HG03108 (cell line): ENCODE data around the gene FOXP1.

Source experiments
- ATAC-seq: cut with Tn5 transposase; IDR thresholded peaks from one replicate; pipeline ENCODE4 v1.9.1; 2021; ENCODE audit warnings: moderate library complexity; ENCODE audit not compliant: unreplicated experiment

Gene FOXP1

GRCh38 chr3:71488391-71488809, 95.1 kb downstream of the FOXP1 start:
- no peak for ATAC-seq

GRCh38 chr3:71487418-71487817, 96.1 kb downstream of the FOXP1 start:
- no peak for ATAC-seq

- ATAC-seq: no peak
Observed at GRCh38 chr3:71486831-71487230, 96.7 kb downstream of the FOXP1 start.

GRCh38 chr3:71485896-71486295, 97.6 kb downstream of the FOXP1 start:
- no peak for ATAC-seq

GRCh38 chr3:71484452-71484851, 99.1 kb downstream of the FOXP1 start:
- no peak for ATAC-seq

- ATAC-seq: no peak
Observed at GRCh38 chr3:71484047-71484446, 99.5 kb downstream of the FOXP1 start.

GRCh38 chr3:71482771-71483170, 100.8 kb downstream of the FOXP1 start:
- ATAC-seq: no peak

GRCh38 chr3:71478568-71478967, 105.0 kb downstream of the FOXP1 start:
- ATAC-seq: no peak

GRCh38 chr3:71476950-71477349, 106.6 kb downstream of the FOXP1 start:
- no peak for ATAC-seq

- no peak for ATAC-seq
Observed at GRCh38 chr3:71469138-71469435, 114.4 kb downstream of the FOXP1 start.

GRCh38 chr3:71468311-71469137, 115.0 kb downstream of the FOXP1 start:
- ATAC-seq: no peak

GRCh38 chr3:71466483-71466882, 117.0 kb downstream of the FOXP1 start:
- ATAC-seq: no peak

- no peak for ATAC-seq
Observed at GRCh38 chr3:71465371-71466036, 118.0 kb downstream of the FOXP1 start.

- ATAC-seq: no peak
Observed at GRCh38 chr3:71464613-71465012, 118.9 kb downstream of the FOXP1 start.

GRCh38 chr3:71463617-71464016, 119.9 kb downstream of the FOXP1 start:
- ATAC-seq: no peak

- ATAC-seq: no peak
Observed at GRCh38 chr3:71462586-71462985, 120.9 kb downstream of the FOXP1 start.

GRCh38 chr3:71461749-71462483, 121.6 kb downstream of the FOXP1 start:
- no peak for ATAC-seq

GRCh38 chr3:71461114-71461513, 122.4 kb downstream of the FOXP1 start:
- ATAC-seq: no peak

GRCh38 chr3:71458895-71459294, 124.6 kb downstream of the FOXP1 start:
- ATAC-seq: no peak

GRCh38 chr3:71456826-71457225, 126.7 kb downstream of the FOXP1 start:
- no peak for ATAC-seq

GRCh38 chr3:71456156-71456555, 127.4 kb downstream of the FOXP1 start:
- no peak for ATAC-seq
